ENCODE results near the gene OLFM1.

The OLFM1 gene

GRCh38 chr9:135087489-135087792 is at the start of gene OLFM1:
Gene OLFM1 (plus strand): TSS chr9:135087668. CDS start chr9:135087990, 322 bp downstream.
- DNase-seq = peak; percentile 51 to 58

- no peak for DNase-seq
Observed at GRCh38 chr9:135038331-135038730, 49.1 kb upstream of the OLFM1 start.

- no peak for DNase-seq
Observed at GRCh38 chr9:135038826-135039225, 48.6 kb upstream of the OLFM1 start.

- DNase-seq = no peak
Observed at GRCh38 chr9:135039266-135039870, 48.1 kb upstream of the OLFM1 start.

- DNase-seq = no peak
Observed at GRCh38 chr9:135039916-135040645, 47.4 kb upstream of the OLFM1 start.

- DNase-seq = no peak
Observed at GRCh38 chr9:135040892-135041291, 46.6 kb upstream of the OLFM1 start.

GRCh38 chr9:135043345-135043744 is 44.1 kb upstream of the OLFM1 start:
- no peak for DNase-seq

GRCh38 chr9:135045264-135045927 is 42.1 kb upstream of the OLFM1 start:
- DNase-seq = no peak

GRCh38 chr9:135045928-135046738 is 41.3 kb upstream of the OLFM1 start:
- no peak for DNase-seq

GRCh38 chr9:135046739-135047350 is 40.6 kb upstream of the OLFM1 start:
- no peak for DNase-seq

- no peak for DNase-seq
Observed at GRCh38 chr9:135047521-135047920, 39.9 kb upstream of the OLFM1 start.

GRCh38 chr9:135048046-135048757 is 39.3 kb upstream of the OLFM1 start:
- no peak for DNase-seq

- no peak for DNase-seq
Observed at GRCh38 chr9:135048758-135049444, 38.6 kb upstream of the OLFM1 start.

- no peak for DNase-seq
Observed at GRCh38 chr9:135049460-135049859, 38.0 kb upstream of the OLFM1 start.

GRCh38 chr9:135050072-135050990 is 37.1 kb upstream of the OLFM1 start:
- no peak for DNase-seq

- DNase-seq = no peak
Observed at GRCh38 chr9:135051316-135052038, 36.0 kb upstream of the OLFM1 start.

- no peak for DNase-seq
Observed at GRCh38 chr9:135053133-135053532, 34.3 kb upstream of the OLFM1 start.

GRCh38 chr9:135055181-135055580 is 32.3 kb upstream of the OLFM1 start:
- no peak for DNase-seq

GRCh38 chr9:135056541-135056940 is 30.9 kb upstream of the OLFM1 start:
- DNase-seq = no peak
